Spinal cord (tissue), 10 donors: ENCODE measurements around the gene SQOR. TPM values are rescaled to one million over a fixed set of nuclear protein-coding genes. Genes with fewer than 3 reads are reported as not detected.
A peak's percentile ranks its signal among the peaks of the same experiment; 100 is the strongest.

ENCODE experiments used
- DNase-seq, 6 donors: peaks; one replicate each; pipeline versions ENCODE4 v3.0.0 to v3.0.0-alpha.2; 2013 to 2015; ENCODE audit warnings: low spot score in 6 of 6, low read depth in 4 of 6
- H3K27ac ChIP-seq: one replicate; pipeline ENCODE4 v1.5.1; 2013; ENCODE audit warnings: low read depth, low read length, control low read depth
- H3K27me3 ChIP-seq: one replicate; pipeline ENCODE4 v1.6.1; 2013; ENCODE audit warnings: low read length; ENCODE audit not compliant: control insufficient read depth, insufficient read depth
- H3K36me3 ChIP-seq: one replicate; pipeline ENCODE4 v1.6.1; 2013; ENCODE audit warnings: low read length; ENCODE audit not compliant: control insufficient read depth, insufficient read depth
- H3K4me1 ChIP-seq: one replicate; pipeline ENCODE4 v1.6.1; 2013; ENCODE audit warnings: low read length; ENCODE audit not compliant: control insufficient read depth, insufficient read depth
- H3K4me3 ChIP-seq: one replicate; pipeline ENCODE4 v1.5.1; 2013; ENCODE audit warnings: low read depth, low read length, control low read depth
- H3K9me3 ChIP-seq: one replicate; pipeline ENCODE4 v1.6.1; 2013; ENCODE audit warnings: low read length; ENCODE audit not compliant: control insufficient read depth, insufficient read depth
- WGBS: methylation state at CpG from one replicate; pipeline ENCODE4 v1.1.5; 2013; ENCODE audit warnings: missing lambda C conversion rate; ENCODE audit not compliant: insufficient coverage; 5-methylcytosine and 5-hydroxymethylcytosine counted together
- polyA plus RNA-seq, 2 donors: library from polyadenylated mRNA; unstranded; fragments of 120-200 nt; gene quantifications; one replicate each; pipeline ENCODE4 v1.2.1, GENCODE V29; 2013; ENCODE audit not compliant: insufficient read length in 2 of 2
- small RNA-seq: library from RNA; depleted of rRNA; stranded (forward); fragments of <200 nt; gene quantifications from one replicate; pipeline ENCODE3, GENCODE V24; 2014; ENCODE audit warnings: low replicate concordance
- total RNA-seq, 2 donors: library from RNA; depleted of rRNA in 1 of 2; stranded (reverse); fragments of 120-200 nt in 1 of 2; fragments of >200 nt in 1 of 2; gene quantifications; one replicate each; pipeline versions ENCODE4 v1.2.3 to v1.2.4, GENCODE V29; 2013 to 2014
- donor health status: healthy.

SQOR gene
- total and polyA plus RNA-seq, 4 donors, result 3.9 to 25.2 (median 9.1) TPM

DNA sequence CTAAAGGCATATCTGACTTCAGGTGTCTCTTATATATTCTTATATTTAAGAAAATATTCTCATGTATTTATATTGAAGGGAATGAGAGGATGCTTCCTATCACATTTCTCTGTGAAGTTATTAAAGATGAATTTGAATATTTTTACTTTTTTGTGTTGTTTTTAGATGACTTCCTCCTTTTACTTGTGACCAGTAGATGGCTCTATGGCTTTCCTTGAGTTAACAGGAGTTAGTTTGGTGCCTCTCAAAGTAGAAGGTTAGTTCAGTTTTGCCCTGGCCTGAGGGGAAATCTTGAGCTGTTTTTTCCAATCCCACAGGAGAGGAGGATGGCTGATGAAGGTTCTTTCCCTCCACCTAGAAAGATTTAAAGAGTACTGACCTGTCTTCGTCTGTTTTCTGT, 80.7 kb downstream of the SQOR start:
- Histone ChIP-seq H3K27me3 (no peaks in the 10 kb centered on the region), H3K9me3 (no peaks in the 10 kb centered on the region)
- DNase-seq, result peak in 2 of 6 donors; percentile 56 to 78

DNA sequence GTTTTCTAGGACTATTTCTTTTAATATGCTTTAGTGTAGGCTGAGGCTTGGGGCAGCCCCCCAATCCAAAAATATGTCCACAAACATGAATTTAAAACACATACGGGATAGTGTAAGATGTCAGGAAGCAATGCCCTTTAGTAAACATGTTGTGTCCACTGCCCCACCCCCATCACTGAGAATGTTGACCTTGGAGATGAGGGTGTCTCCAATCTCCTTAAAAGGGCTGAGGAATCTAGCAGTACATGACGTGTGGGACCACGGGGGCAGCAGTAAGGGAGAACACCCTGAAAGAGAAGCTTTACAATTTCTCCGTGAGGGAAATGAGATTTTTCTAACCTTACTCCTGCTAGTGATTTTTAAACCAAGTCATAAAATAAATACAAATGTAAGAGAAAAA, 84.7 kb downstream of the SQOR start:
- no peaks in the 10 kb centered on the region for H3K27me3 ChIP-seq
- no peaks in the 10 kb centered on the region for H3K9me3 ChIP-seq
- WGBS, result no CpG with 5 or more reads among the region's 4 CpGs
- H3K4me3 ChIP-seq, result no peak overlapping the region
- DNase-seq, result no peak
- H3K27ac ChIP-seq, result no peak overlapping the region
- no peaks in the 10 kb centered on the region for H3K4me1 ChIP-seq
- H3K36me3 ChIP-seq, result no peaks in the 10 kb centered on the region

More for the DNA sequence above, 80.7 kb downstream of the SQOR start:
- H3K27ac ChIP-seq, result no peak overlapping the region
- H3K4me3 ChIP-seq, result no peak overlapping the region
- H3K4me1 ChIP-seq, result no peaks in the 10 kb centered on the region
- WGBS, result no CpG with 5 or more reads among the region's 1 CpG
- H3K36me3 ChIP-seq, result no peaks in the 10 kb centered on the region

DNA sequence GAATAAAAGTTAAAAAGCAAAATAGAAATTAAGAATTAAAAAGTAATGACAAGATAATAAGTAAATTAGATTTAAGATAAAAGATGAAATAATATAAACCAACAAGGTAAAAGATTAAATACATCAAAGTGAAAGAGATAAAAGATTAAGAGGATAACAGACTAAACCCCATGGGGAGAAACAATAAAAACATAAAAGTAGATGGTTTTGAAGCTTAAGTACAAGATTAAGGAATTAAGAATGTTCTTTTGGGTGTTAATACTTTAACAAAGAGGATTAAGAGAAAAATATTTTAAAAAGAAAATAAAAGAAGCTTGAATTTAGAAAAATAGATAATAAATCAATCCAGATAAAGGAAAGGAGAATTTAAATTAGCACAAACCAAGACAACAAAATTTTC, 85.4 kb downstream of the SQOR start:
- DNase-seq, result no peak
- no peaks in the 10 kb centered on the region for H3K9me3 ChIP-seq
- H3K4me3 ChIP-seq, result no peak overlapping the region
- H3K36me3 ChIP-seq, result no peaks in the 10 kb centered on the region
- H3K27me3 ChIP-seq, result no peaks in the 10 kb centered on the region
- no peaks in the 10 kb centered on the region for H3K4me1 ChIP-seq
- H3K27ac ChIP-seq, result no peak overlapping the region

DNA sequence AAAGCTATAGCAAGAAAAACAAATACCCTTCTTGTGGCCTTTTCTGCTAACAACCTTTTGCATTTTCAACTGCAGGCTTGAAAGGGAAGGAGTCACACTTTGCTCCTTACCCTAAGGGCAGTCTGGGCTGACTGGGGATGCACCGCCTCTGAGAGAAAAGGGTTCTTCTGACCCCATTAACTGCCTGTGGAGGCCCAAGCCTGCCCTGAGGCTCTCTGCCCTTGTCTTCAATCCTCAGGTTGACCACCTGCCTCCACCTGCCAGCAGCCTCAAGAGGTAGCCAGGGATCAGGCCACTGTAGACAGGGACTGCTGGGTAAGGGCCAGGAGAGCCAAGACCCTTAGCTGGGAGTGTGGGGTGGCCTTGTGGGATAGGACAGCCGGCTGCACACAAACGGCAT, 93.8 kb downstream of the SQOR start:
- no peaks in the 10 kb centered on the region for H3K9me3 ChIP-seq
- no peaks in the 10 kb centered on the region for H3K27me3 ChIP-seq
- H3K36me3 ChIP-seq, result no peaks in the 10 kb centered on the region
- 83% methylated on average over 1 of the region's 3 CpGs for WGBS
- H3K4me1 ChIP-seq, result peaks cover 6% of the 10 kb centered on the region
- H3K4me3 ChIP-seq, result no peak overlapping the region
- DNase-seq, result no peak
- no peak overlapping the region for H3K27ac ChIP-seq

DNA sequence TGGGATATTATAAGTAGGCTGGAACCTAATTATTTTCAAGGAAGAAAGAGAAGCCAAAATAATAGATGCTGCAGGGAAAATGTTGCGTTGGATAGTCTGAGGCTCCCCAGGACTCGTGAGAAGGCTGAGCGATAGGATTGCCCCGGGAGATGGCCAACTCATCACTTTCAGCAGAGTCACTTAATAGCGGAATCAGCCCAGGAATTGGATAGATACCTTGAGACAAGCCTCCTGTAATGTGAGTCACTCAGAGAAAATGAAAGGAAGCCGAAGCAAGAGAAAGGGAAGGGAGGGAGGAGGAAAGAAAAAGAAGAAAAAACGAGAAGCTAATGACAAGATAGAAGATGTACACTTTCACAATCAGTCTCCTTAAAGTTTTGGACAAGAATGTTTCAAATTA, 94.3 kb downstream of the SQOR start:
- Histone ChIP-seq H3K27me3 (no peaks in the 10 kb centered on the region), H3K27ac (no peak overlapping the region), H3K4me1 (peaks cover 6% of the 10 kb centered on the region), H3K9me3 (no peaks in the 10 kb centered on the region), H3K36me3 (no peaks in the 10 kb centered on the region), H3K4me3 (no peak overlapping the region)
- no peak for DNase-seq
- 79% methylated on average over 2 of the region's 7 CpGs for WGBS

DNA sequence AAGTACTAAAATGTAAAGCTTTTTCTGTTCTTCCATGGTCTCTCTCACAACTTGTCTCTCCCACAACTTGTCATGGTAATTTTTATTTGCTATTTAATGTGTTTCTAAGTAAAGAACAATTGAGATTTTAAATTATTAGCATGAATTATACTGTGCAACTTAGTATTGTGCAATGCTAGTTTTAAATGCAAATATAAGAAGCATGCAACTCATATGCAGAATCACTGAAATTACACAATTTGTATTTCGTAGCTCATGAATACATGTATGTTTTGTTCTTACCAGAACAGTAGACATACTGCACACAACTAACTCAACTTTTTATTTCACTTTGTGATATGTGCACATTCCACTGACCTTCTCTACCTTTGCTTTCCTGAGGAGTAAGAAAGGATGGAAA, 96.5 kb downstream of the SQOR start:
- DNase-seq, result no peak
- no peaks in the 10 kb centered on the region for H3K36me3 ChIP-seq
- no peak overlapping the region for H3K4me3 ChIP-seq
- H3K27me3 ChIP-seq, result no peaks in the 10 kb centered on the region
- H3K4me1 ChIP-seq, result peaks cover 6% of the 10 kb centered on the region
- H3K27ac ChIP-seq, result no peak overlapping the region
- H3K9me3 ChIP-seq, result no peaks in the 10 kb centered on the region
- WGBS, result no CpG with 5 or more reads among the region's 1 CpG

DNA sequence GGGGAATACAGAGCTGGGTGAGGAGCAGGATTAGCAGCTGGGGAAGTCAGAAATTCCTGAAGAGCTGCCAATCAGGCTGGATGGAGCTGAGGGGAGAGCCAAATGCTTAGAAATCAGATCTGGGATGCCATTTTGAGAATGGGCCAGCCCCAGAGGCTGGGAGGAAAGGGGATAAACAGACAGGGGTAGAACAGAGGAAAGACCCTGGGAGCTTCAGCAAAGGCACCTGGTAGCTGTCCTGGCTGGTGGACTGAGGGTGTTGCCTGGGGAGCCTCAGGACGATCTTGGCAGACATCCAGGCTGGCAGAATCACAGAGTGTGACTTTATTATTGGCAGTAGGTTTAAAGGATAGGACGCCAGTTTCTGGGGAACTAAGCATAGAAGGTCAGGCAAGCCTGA, 97.8 kb downstream of the SQOR start:
- H3K36me3 ChIP-seq, result no peaks in the 10 kb centered on the region
- DNase-seq, result peak in 3 of 6 donors; percentile 31 to 92 (median 78)
- H3K9me3 ChIP-seq, result no peaks in the 10 kb centered on the region
- H3K27me3 ChIP-seq, result no peaks in the 10 kb centered on the region
- 21% methylated on average over 2 of the region's 2 CpGs for whole genome bisulfite sequencing
- no peak overlapping the region for H3K27ac ChIP-seq
- no peak overlapping the region for H3K4me3 ChIP-seq
- H3K4me1 ChIP-seq, result peaks cover 6% of the 10 kb centered on the region

DNA sequence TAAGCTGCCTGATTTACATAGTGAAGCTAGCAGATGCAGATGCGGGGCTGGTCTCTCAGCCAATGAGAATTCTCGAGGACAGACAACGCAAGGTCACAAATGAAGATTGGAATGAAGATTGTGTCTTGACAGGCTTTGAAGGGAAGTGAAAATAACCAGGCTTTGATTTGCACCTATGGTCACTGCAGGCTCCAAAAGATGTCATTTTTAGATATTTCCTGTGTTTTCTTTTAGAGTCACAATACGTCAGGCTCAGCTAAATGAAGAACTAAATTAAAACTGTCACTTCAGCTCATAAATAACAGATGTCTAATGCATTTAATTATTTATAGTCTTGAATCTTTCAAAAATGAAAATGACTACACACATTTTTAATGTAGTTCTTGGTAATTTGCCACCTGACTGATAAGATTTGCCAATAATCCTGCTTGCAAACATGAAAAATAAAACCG, 99.5 kb downstream of the SQOR start:
- no peaks in the 10 kb centered on the region for H3K9me3 ChIP-seq
- no peaks in the 10 kb centered on the region for H3K36me3 ChIP-seq
- peak in 2 of 6 donors; percentile 58 to 77 for DNase-seq
- H3K4me3 ChIP-seq, result no peak overlapping the region
- H3K27me3 ChIP-seq, result no peaks in the 10 kb centered on the region
- no peak overlapping the region for H3K27ac ChIP-seq
- 91% methylated on average over 3 of the region's 5 CpGs for WGBS
- H3K4me1 ChIP-seq, result peaks cover 6% of the 10 kb centered on the region

Small RNA genes within 50 kb of the gene (small RNA-seq; reads per million reads assigned to genes)
- not detected for gene RF00019

Other genes starting within 250 kb of the SQOR start
- gene SLC30A4, start 112.3 kb upstream of the SQOR start, total RNA-seq, result 10 to 100 TPM; 11.3 to 20.9 TPM
- 1 to 10 TPM; 6.4 to 6.9 TPM for gene SLC30A4, start 112.3 kb upstream of the SQOR start, polyA plus RNA-seq
- gene BLOC1S6, start 47.6 kb upstream of the SQOR start, total RNA-seq, result 10 to 100 TPM; 59.3 to 86.6 TPM
- gene BLOC1S6, start 47.6 kb upstream of the SQOR start, polyA plus RNA-seq, result 10 to 100 TPM; 49.8 to 61.4 TPM